Medulla oblongata (tissue), 1 donor: ENCODE results near the gene ESYT3.
"Not testable (repeated sequence)": the region's sequence is repeated elsewhere in the genome, so short reads cannot be mapped to it uniquely, and the experiment has no call there.

ENCODE experiments used
- DNase-seq: peaks from one replicate; pipeline ENCODE4 v3.0.0-alpha.2; 2015; ENCODE audit errors: extremely low spot score

Gene ESYT3

GRCh38 chr3:138442433-138442832 lies 8.0 kb downstream of the ESYT3 start:
- no peak for DNase-seq

DNA sequence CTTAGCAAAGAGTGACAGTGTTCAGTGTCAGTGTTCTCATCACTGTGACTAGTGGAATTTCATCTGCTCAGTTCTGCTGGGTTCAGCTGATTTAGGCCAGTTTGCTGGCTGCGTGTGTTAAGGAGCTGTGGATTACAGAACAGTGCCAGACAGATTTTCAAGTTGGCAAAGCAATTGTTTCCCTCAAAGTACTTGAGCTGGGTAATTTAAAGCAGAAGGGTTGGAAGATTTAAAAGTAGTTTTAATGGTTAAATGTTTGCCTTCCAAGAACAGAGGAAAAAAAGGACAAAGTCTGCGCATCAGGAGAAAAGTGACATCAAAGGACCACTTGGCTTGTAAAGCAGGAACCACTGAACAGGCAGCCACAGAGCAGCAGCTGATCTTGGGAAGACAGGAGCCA lies 8.7 kb downstream of the ESYT3 start:
- DNase-seq, result no peak

GRCh38 chr3:138443521-138444503 lies 9.4 kb downstream of the ESYT3 start:
- no peak for DNase-seq

GRCh38 chr3:138445236-138445635 lies 10.8 kb downstream of the ESYT3 start:
- DNase-seq, result peak; percentile 49

DNA sequence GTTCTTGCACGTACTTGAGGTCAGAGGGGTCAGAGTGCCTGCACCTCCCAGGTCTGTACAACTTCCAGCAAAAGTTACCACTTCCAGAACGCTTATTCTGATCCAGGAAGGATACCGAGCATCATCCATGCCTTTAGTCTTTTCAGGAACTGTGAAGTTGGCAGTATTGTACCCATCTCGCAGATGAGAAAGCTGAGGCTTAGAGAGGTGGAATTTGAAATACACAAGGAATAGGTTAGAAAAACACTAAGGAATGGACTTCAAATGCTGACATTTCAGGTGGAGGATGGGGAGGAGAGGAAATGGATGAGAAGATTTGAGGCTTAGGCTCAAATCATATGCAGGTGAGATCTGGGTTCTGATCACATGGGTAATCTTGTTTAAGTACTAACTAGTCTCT lies 11.2 kb downstream of the ESYT3 start:
- DNase-seq, result no peak

DNA sequence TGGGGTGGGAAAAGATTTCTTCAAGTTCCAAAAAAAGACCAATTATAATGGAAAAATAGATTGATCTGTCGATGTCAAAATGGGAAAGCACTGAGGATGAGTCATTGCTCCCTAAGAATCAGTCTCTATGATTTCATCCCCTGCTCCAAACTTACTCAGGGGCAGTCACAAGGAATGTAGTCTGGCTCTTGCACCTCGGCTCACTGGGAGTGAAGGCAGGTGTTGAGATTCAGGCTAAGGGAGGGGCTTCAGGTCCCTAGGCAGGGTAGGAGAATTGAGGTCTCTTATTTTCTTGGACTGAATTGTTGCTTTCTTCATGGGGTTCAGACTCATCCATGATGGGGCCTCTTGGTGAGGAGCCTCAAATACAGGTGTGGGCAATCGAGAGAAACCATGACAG lies 14.2 kb downstream of the ESYT3 start:
- DNase-seq, result no peak

DNA sequence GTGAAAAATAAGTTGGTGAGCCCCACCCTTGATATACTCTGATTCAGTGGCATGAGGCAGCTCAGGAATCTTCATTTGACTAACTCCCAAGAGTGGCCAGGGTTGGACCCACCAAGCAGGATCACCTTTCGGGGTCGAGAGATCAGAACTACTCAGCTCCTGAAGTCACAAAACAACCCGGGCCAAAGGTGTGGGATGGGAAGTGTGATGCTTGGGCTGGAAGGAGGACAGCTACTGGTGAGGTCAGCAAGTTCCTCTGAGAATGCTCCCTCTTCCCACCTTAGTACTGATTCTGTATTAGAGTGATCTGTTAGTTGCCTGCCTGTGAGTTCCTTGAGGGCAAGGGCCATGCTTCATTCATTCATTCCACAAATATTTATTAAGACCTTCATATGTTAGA lies 15.1 kb downstream of the ESYT3 start:
- DNase-seq, result no peak

DNA sequence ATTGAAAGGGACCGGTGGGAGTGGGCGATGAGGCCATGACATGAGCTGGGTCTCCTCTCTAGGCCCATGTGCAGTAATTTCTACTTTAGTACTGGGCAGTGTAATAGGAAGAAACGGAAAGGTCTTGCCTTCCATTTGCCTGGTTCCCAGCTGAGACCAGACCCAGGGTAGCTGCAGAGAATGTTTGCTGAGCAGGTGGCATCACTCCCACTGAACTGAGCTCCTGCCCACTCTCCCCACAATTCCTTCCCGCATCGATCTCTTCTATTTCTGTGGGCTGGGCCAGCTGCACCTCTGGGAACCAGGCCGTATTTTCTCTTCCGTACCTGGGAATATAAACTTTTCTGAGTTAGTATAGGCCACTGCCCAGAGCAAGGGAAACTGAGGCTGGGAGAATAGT lies 15.8 kb downstream of the ESYT3 start:
- no peak for DNase-seq

GRCh38 chr3:138450704-138451424 lies 16.4 kb downstream of the ESYT3 start:
- DNase-seq, result no peak

DNA sequence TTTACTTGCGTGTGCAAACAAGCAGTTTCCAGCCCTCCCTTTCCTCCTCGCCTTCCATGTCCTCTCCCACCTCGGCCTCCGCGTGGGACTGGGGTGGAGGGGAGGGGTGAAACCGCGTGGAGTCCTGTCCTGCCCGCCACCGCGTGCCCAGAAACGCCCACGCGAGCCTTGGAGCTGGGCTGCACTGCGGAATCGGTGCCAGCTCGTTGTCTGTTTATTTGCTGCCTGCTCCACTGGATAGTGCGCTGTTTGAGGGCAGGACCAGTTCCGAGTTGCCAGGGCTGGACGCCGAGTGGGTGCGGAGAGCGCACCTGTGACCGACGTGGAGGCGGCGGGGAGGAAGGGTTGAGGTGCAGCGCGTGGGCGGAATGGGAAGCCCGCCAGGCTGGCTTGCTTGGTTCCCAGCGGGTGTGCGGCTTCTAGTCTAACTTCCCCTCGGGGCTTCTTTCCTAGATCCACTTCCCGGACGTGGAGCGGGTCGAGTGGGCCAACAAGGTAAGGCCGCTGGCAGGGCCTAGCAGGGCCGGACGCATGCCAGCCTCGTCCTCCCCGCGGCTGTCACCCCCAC lies 17.3 kb downstream of the ESYT3 start:
- DNase-seq, result no peak

- no peak for DNase-seq
Observed at GRCh38 chr3:138452436-138452835, 18.0 kb downstream of the ESYT3 start.

GRCh38 chr3:138453940-138454339 lies 19.5 kb downstream of the ESYT3 start:
- not testable (repeated sequence) for DNase-seq

- no peak for DNase-seq
Observed at GRCh38 chr3:138455801-138456716, 21.6 kb downstream of the ESYT3 start.

- DNase-seq, result no peak
Observed at GRCh38 chr3:138456961-138457862, 22.8 kb downstream of the ESYT3 start.

DNA sequence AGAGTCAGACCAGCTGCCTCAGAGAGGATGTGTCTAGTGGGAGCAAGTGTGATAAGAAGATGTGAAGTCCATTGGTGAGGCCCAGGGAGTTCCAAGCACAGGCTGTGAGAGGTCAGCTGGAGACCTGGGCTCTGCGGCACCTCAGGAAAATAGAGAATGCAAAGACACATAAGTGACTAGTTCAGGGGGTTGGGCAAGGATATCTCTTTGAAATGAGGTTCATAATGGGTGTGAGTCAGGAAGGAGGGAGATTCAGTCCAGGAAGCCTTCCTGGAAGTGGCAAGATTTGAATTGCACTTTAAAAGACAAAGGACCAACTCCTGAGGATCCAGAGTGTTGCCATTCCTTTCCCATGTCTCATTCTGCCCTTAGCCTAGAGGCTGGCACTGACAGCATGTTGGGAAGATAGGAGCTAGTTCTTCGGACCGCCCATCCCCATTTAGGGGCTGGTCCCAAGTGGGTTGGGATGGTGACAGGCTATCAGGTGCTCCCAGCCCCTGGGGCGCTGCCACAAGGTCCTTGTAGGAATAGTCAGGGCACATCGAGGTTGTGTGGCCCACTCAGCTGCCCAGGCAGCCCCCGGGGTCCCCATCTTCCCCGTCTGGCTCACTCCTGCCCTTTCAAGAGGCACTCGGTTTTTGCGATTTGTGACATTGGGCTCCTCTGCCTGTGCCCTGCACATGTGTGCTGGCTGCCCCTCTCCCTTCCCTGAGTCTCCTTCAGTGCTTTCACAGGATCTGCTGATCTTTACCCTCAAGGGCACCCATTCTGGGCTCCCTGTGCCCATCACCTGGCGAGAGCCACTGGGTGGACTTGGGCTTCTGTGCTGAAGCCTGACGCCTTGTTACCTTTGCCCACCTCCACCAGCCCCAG lies 23.7 kb downstream of the ESYT3 start:
- DNase-seq, result no peak

- DNase-seq, result no peak
Observed at GRCh38 chr3:138458774-138459499, 24.5 kb downstream of the ESYT3 start.

GRCh38 chr3:138459619-138460535 lies 25.5 kb downstream of the ESYT3 start:
- DNase-seq, result no peak
